HG02798 (cell line): ENCODE measurements around the gene CCDC185.
A peak's percentile ranks its signal among the peaks of the same experiment; 100 is the strongest.

Source experiments
- ATAC-seq: cut with Tn5 transposase; IDR thresholded peaks from one replicate; pipeline ENCODE4 v1.9.1; 2021; ENCODE audit warnings: mild to moderate bottlenecking; ENCODE audit not compliant: unreplicated experiment, poor library complexity

CCDC185 gene

GRCh38 chr1:223393275-223394214, at the start of gene CCDC185:
Gene CCDC185, plus strand, starts transcription at chr1:223393415. Its CDS starts 61 bp downstream, at chr1:223393476.
- no peak for ATAC-seq

- no peak for ATAC-seq
Measured at GRCh38 chr1:223343692-223344091, 49.5 kb upstream of the CCDC185 start.

- no peak for ATAC-seq
Measured at GRCh38 chr1:223344491-223344890, 48.7 kb upstream of the CCDC185 start.

DNA sequence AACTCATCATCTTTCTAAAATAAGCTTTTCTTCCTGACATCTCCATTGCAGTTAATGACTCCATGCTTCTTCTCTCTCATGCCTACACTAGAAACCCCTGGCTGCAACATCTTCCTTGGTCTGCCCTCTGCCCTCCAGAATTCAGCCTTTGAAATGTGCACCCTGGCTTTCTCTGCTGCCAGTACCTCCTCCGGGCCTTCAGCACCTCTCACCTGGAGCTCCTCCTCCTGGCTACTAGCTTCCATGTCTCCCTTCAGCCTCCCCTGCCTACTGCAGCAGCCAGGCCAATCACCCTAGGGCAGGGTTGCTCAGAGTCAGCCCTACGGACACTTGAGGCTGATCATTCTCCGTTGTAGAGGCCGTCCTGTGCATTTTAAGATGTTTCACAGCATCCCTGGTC, 47.5 kb upstream of the CCDC185 start:
- ATAC-seq = no peak

- no peak for ATAC-seq
Measured at GRCh38 chr1:223346311-223346710, 46.9 kb upstream of the CCDC185 start.

DNA sequence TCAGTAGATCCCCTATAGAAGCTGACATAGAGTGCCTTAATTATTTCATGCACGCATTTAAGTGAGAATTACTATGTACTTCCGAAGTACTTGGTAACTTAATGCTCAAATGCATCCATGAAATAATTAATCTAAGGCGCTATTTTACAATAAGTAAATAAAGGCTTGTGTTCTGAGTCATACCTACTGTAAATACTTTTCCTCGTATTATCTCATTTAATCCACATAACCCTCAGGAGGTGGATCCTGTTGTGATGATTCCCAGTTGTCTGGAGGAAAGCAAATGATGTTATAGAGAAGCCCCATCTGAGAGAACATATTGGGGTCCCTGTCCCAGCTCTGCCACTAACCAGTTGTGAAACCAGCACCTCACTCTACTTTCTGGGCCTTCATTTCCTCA, 45.6 kb upstream of the CCDC185 start:
- ATAC-seq = no peak

GRCh38 chr1:223348439-223348838, 44.8 kb upstream of the CCDC185 start:
- ATAC-seq = no peak

DNA sequence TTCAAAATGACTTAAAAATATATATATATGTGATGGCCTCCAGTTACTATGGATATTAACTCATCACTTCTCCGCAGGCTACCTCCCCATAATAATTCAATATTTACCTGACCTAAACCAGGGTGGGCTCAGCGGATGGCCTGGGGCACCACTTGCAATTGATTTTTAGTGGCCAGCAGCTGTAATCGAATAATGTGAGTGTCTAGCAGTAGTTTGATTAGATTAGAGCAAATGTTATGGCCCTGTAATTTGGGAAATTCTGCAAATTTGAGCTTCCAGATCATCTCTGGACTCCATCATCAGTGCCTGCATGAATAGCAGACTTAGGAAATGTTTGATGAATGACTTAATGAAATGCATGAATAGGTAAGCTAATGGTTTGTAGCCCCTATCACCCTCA, 44.0 kb upstream of the CCDC185 start:
- no peak for ATAC-seq

DNA sequence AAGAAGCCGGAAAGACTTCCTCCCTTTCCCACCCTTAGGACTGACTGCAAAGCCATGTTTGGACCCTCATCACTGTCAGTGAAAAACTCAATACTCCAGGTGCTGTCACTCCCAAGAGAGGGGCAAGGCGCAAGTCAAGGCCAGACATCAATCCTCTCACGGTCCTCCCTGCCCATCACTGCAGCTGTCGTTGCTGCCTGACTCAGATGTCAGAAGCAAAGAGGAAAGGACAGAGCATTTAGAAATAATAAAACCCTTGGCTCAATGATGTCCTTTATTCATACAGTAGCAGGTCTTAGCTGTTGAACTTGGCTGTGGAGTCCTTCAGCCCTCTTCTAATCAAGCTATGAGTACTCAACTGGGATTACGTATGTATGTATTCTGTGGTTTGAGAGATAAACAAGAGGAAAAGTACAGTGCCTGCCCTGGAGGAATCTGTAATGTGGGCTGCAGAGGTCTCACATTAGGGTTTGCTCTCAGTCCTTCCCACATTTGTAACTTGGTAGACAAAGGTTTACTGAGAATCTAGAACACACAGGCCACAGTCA, 42.8 kb upstream of the CCDC185 start:
- no peak for ATAC-seq

DNA sequence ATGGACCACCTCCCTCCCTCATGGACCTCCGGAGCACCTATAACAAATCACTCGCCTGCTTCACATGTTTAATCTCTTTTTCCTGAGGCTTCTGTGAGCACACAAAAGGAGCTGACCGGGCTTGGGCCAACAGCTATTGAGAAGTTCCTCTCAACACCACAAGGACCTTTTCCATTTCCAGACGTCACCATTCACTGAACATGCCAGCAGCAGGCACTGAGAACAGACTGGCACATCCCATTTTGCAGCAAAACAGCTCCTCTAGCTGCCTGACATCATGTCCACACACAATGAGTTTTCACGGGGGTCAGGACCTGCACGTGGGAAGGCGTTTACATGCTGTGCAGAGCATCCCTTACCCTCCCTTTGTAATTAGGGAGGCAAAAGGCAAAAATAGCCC, 40.3 kb upstream of the CCDC185 start:
- ATAC-seq = no peak

GRCh38 chr1:223353939-223354338, 39.3 kb upstream of the CCDC185 start:
- no peak for ATAC-seq

DNA sequence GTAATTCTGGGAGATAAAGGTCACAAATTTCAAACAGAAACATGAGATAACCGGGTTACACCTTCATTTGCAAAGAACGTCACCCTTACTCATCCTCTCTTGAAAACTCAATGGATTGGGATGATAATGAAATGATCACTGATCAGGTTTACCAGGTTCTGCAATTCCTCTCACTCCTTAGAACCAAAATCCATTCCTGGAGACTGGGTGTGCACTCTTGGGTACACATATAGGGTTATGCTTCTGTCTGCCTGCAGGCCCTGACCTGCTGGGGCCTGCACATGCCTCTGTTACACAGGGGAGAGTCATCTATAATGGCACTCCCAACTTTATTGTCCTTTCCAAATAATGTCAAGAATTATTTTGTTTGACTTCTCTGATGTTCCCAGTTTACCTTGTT, 37.5 kb upstream of the CCDC185 start:
- no peak for ATAC-seq

DNA sequence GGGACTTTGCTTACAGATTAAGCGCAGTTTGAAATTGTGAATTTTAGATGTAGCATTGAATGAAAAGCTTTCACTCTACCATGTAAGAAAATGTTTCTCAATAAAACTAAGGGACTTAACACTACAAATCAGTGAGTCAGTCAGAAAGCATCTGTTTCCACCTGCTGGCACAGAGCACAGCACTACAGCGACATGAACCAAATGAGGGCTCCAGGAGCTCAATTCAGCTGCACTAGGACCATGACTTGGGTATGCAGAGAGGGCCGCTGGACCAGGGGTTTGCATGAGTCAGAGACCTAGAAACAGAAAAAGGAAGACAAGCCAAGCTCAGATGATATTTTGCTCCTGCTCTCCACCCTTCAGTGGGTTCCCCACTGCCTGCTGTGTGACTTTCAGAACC, 34.4 kb upstream of the CCDC185 start:
- no peak for ATAC-seq

DNA sequence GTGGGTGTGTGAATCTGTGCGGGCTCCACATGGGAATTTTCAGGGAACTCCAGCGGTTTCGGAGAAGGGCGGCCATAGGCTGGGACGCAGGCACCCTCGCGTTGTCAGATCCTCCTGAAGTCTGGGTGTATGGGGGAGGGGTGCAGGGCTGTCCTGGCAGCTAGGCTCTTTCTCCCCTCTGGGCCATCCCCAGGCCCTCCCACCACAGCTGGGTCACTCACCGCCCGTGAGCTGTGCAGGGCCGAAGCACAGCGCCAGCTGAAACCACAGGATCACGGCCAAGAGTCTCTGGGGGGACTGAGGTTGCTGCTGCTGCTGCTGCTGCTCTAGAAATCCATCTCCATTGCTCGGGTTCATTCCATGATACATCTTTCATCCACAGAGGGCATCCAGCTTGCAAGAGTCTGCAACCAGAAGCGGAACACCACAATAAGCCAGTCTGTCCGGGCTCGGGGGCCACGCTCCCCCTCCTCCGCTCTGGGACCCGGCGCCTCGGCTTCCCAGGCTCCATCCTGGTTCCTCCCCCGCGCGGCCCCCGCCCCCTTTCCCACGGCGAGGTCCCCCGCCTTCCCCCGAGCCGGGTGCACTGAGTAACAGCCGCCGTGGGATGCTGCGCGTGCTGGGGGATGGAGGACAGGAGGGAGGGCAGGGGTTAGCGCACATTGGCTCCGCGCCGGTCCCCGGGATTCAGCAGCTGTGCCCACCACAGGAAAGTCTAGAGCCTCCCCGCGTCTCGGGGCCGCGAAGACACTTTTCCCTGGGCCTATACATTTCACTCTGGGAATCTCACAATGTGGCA, 30.0 kb upstream of the CCDC185 start:
- ATAC-seq = no peak

DNA sequence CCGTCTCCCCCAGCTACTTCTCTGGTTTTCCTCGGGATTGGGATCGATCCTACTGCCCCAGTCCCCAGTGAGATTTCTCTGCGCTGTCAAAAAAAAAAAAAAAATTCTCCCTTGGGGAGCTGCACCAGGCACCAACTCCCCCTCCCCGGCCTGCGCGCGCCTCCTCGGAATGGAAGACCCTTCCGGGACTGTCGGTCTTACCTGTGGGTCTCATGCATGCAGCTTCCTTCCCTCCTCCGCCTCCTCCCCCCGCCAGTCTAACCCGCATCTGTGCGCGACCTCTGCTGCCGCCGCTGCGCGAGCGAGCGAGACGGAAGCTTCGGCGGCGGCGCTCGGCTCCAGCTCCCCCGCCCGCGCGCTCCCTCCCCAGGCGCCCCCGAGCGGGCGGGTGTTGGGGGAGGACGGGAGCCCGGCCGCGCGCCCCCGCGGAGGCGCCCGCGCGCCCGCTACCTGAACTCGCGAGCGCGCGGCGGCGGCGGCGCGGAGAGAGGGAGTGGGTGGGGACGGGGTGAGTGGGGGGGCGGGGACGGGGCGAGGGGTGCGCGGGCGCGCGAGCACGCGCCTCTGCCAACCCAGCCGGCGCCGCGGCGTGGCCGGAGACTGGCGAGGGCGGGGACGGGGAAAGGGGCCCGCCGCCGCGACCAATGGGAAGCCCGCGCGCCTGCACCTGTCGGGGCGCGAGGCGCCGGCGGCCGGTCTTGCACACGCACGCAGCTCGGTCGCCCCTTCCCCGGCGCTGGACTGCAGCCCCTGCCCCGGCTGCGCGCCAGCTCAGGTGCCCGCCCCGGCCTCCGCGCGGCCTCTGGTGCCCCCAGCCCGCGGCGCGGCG, 29.1 kb upstream of the CCDC185 start, which contains the start of gene SUSD4:
SUSD4 (minus strand) TSS at position 321 of the 829 bp plus-strand sequence. CDS start 751 bp downstream, outside the sequence.
- ATAC-seq = peak; percentile 62

- peak; percentile 19 for ATAC-seq
Measured at GRCh38 chr1:223364685-223365382, 28.4 kb upstream of the CCDC185 start.

DNA sequence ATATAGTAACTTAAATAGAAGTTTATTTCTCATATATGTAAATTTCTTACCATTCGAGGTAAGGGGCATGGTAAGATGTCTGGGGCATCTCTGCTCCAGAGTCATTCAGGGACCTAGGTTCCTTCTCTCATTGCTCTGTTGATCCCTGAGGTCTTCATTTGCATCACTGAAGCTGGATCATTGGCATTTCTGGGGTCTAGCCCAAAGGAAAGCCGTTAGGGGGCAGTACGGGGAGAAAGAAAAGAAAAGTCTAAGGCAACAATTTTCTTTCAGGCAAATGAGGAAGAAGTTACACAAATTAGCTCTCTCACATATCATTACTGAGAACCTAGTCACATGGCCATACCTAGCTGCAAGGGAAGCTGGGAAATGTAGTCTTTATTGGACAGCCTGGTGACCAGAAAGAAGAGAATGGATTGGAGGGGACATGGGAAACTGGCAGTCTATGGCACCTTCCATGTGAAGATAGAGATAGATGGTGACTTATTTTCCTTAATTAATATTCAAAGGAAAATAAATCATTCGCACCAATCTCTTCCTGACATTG, 19.1 kb upstream of the CCDC185 start:
- no peak for ATAC-seq

DNA sequence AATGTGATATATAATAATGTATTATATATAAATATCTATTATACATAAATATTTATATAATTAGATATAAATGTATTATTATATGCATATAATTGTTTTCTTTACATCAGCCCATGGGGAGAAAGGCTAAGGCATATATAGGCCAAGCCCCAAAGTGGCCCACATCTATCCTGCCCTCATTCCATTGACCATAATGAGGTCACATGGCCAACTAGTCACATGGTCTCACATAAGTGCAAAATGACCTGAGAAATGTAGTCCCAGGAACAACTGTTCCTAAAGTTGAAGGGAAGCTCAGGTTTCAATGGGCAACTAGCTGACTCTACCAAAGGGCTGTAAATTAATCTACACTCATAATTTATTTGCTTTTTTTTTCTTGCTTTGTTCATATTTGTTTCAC, 14.5 kb upstream of the CCDC185 start:
- no peak for ATAC-seq

GRCh38 chr1:223386013-223386412, 7.2 kb upstream of the CCDC185 start:
- ATAC-seq = no peak
